Thyroid gland (tissue), 4 donors: ENCODE measurements around the gene LRRC8D. TPM values are rescaled to one million over a fixed set of nuclear protein-coding genes. Genes with fewer than 3 reads are reported as not detected.

ENCODE experiments used
- DNase-seq, 2 donors: peaks; one replicate each; pipeline ENCODE4 v3.0.0-alpha.2; 2019
- H3K27ac ChIP-seq, 3 donors: fragments of 200-600 bp; sonication (generic); 1 replicate in 2 of 3; 2 replicates in 1 of 3; pipeline ENCODE4 v1.5.1; 2016 to 2019; ENCODE audit warnings: mild to moderate bottlenecking in 1 of 3, moderate library complexity in 1 of 3
- H3K27me3 ChIP-seq: fragments of 200-600 bp; sonication (generic); one replicate; pipeline ENCODE4 v1.5.1; 2019
- H3K36me3 ChIP-seq, 2 donors: fragments of 200-600 bp; sonication (generic); one replicate each; pipeline ENCODE4 v1.5.1; 2016 to 2019
- H3K4me1 ChIP-seq, 2 donors: fragments of 200-600 bp; sonication (generic); one replicate each; pipeline ENCODE4 v1.5.1; 2017 to 2019
- H3K4me3 ChIP-seq, 3 donors: fragments of 200-600 bp; sonication (generic); replicated peaks in 1 of 3; 1 replicate in 2 of 3; 2 replicates in 1 of 3; pipeline ENCODE4 v1.5.1; 2016; ENCODE audit warnings: mild to moderate bottlenecking in 1 of 3
- H3K9me3 ChIP-seq: fragments of 200-600 bp; sonication (generic); one replicate; pipeline ENCODE4 v1.5.1; 2017
- POLR2A ChIP-seq, 2 donors: fragments of 450-650 bp; IDR thresholded peaks; one replicate each; pipeline ENCODE4 v1.6.1; 2017; ENCODE audit warnings: antibody characterized with exemption in 2 of 2, mild to moderate bottlenecking in 2 of 2, moderate library complexity in 1 of 2
- WGBS, 2 donors: methylation state at CpG; one replicate each; pipeline ENCODE4 v1.1.5; 2017; 5-methylcytosine and 5-hydroxymethylcytosine counted together
- intact Hi-C: fragments of 100-400 bp; cut with DNase I; formaldehyde crosslinking; loops from one replicate; pipeline ENCODE4 v1.15.1; 2023
- total RNA-seq, 4 donors: library from RNA; depleted of rRNA; stranded (reverse); fragments of >200 nt; gene quantifications; one replicate each; pipeline ENCODE4 v1.2.3, GENCODE V29; 2016
- TF ChIP-seq, protein P1 (sequence below), 6 experiments: fragments of 200-600 bp in 3 of 6; fragments of 450-650 bp in 3 of 6; sonication (generic) in 3 of 6; IDR thresholded peaks; one replicate each; pipeline ENCODE4 v1.5.1; 2016 to 2019; ENCODE audit warnings: antibody characterized with exemption in 6 of 6, mild to moderate bottlenecking in 2 of 6, inconsistent platforms in 1 of 6, moderate library complexity in 1 of 6

The LRRC8D gene
- total RNA-seq, 4 donors from 2014 or later = 21.1 to 46.7 (median 35.3) TPM

DNA sequence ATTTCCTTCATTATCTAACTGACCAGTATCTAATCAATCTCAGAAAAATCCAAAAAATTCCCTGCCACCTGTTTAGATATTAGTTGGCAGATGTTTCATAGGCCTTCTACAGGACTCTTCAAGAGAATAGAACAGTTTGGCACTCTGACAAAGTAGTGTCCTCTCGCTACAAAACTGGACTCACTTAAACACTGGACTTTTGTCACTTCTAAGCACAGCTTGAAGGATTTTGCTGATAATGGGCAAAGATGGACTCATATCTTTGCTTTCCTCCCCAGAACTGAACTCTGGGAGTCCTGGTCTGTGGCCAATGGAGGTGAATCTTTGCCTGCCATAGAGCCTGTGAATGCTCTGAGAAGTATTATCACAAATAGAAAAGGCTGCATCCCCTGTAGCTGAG, 115.9 kb downstream of the LRRC8D start:
- intact Hi-C loops = no loop called here
- H3K27me3 ChIP-seq = no peaks in the 10 kb centered on the region
- WGBS, 2 donors = 75 to 81% methylated on average over 1 of the region's 1 CpG
- no peak overlapping the region for H3K4me3 ChIP-seq
- H3K4me1 ChIP-seq = peaks cover 53 to 61% of the 10 kb centered on the region in 2 donors
- DNase-seq = no peak
- H3K9me3 ChIP-seq = no peaks in the 10 kb centered on the region
- TF ChIP-seq POLR2A (IDR thresholded peaks at IDR 0.05) = no peak
- TF ChIP-seq, protein P1, sequence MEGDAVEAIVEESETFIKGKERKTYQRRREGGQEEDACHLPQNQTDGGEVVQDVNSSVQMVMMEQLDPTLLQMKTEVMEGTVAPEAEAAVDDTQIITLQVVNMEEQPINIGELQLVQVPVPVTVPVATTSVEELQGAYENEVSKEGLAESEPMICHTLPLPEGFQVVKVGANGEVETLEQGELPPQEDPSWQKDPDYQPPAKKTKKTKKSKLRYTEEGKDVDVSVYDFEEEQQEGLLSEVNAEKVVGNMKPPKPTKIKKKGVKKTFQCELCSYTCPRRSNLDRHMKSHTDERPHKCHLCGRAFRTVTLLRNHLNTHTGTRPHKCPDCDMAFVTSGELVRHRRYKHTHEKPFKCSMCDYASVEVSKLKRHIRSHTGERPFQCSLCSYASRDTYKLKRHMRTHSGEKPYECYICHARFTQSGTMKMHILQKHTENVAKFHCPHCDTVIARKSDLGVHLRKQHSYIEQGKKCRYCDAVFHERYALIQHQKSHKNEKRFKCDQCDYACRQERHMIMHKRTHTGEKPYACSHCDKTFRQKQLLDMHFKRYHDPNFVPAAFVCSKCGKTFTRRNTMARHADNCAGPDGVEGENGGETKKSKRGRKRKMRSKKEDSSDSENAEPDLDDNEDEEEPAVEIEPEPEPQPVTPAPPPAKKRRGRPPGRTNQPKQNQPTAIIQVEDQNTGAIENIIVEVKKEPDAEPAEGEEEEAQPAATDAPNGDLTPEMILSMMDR (IDR thresholded peaks at IDR 0.05) = no peak
- peaks cover 0 to 7% of the 10 kb centered on the region in 2 donors for H3K36me3 ChIP-seq
- peak overlapping the region in 2 of 3 donors; percentile 79 to 90 for H3K27ac ChIP-seq

DNA sequence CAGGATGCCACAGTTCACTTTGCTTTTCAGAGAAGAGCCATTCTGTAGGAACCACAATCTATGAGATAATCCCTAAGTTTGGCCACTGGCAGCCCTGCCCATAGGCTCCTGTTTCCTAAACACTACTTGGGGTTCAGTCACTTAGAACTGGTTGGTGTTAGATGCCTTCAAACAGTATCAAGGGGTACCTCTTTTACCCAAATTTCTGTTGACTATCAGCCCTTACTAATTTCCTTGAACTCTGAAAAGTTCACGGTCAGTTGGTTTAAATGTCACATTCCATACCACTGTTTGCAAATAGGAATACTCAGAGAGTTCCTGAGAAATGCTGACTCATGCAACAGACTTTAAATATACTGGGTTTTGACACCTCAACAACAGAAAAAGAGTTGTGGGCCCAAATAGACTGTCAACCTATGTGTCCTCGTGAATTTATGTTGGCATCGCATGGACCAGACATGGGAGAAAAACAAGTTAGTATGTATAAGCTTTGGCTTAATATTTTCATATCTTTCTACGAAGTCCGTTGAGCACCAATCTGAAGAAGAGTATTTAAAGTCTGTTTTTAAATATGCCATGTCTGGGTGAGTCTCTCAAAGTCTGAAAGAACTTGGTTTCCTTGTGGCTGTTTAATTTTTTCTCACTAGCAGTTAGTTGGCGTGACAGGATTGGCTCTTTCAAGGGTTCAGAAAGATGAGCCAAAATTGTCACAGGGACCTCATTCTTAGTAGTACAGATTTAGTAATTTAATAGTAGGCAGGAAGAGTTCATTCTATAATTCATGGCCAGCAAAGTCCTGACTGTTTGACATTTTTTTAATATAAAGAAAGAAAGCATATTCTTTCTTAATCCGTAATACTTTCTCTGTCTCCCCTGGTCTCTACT, 117.6 kb downstream of the LRRC8D start:
- intact Hi-C loops = no loop called here
- Histone ChIP-seq H3K36me3 (peaks cover 0 to 6% of the 10 kb centered on the region in 2 donors), H3K27me3 (no peaks in the 10 kb centered on the region), H3K4me1 (peaks cover 53 to 61% of the 10 kb centered on the region in 2 donors), H3K4me3 (no peak overlapping the region), H3K9me3 (no peaks in the 10 kb centered on the region), H3K27ac (peak overlapping the region; percentile 54 to 90 (median 79))
- TF ChIP-seq, protein P1 (IDR thresholded peaks at IDR 0.05) = no peak
- TF ChIP-seq POLR2A (IDR thresholded peaks at IDR 0.05) = no peak
- 70 to 73% methylated on average over 7 of the region's 7 CpGs for WGBS, 2 donors
- peak; percentile 43 to 44 for DNase-seq

DNA sequence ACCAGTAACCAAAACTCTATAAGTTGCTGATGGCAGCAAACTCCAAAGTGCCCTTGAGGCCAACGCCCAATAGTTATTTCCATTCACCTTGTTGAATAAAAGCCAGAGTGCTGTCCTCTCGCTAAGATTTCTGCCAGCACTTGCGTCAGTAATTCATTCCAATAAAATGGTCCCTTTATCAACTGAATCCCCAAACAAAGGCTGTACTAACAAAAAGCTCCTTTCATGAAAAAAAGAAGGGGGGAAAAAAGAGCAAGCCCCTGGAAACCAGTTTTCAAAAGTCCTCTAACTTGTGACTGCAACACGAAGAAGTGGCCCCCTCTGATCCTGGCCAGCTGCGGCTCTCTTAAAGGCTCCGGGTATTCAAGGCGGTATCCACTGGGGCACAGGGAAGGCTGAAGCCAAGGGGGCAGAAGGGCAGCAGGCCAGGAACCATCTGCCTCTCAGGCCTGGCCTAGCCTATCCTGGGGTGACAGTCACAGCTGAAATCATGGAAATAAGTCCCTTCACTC, 118.3 kb downstream of the LRRC8D start:
- Histone ChIP-seq H3K27me3 (no peaks in the 10 kb centered on the region), H3K4me1 (peaks cover 55 to 57% of the 10 kb centered on the region in 2 donors), H3K36me3 (no peaks in the 10 kb centered on the region), H3K9me3 (no peaks in the 10 kb centered on the region), H3K27ac (peak overlapping the region; percentile 54 to 90 (median 79)), H3K4me3 (no peak overlapping the region)
- TF ChIP-seq POLR2A (IDR thresholded peaks at IDR 0.05) = peak in 1 of 2 donors; percentile 24
- TF ChIP-seq, protein P1 (IDR thresholded peaks at IDR 0.05) = no peak
- DNase-seq = peak; percentile 35 to 42
- intact Hi-C loops = no loop called here
- WGBS, 2 donors = 27 to 34% methylated on average over 7 of the region's 7 CpGs

DNA sequence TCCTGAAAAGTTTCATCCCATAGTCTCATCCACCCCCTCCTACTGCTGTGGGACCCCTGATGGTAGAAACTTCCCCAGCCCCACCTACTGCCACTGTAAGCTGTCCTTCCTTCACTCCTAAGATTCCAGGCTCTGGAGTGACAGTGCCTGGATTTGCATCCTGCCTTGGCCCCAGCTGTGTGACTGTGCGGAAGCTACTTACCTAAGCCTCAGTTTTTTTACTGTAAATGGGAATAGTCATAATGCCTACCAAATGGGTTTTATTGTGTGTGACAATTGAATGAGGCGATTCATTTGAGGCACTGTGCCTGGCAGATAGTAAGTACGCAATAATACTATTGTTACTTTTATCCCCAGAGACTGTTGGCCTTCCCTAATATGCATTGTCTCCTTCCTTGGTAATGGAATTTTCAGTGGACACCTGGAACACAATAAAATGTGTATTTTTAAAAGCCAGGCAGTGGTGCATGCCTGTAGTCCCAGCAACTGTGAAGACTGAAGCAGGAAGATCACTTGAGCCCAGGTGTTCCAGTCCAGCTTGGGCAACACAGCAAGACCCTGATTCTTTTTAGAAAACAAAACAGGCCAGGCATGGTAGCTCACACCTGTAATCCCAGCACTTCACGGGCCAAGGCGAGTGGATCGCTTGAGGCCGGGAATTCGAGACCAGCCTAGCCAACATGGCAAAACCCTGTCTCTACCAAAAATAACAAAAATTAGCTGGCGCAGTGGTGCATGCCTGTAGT, 119.0 kb downstream of the LRRC8D start:
- no peaks in the 10 kb centered on the region for H3K36me3 ChIP-seq
- 93 to 94% methylated on average over 9 of the region's 9 CpGs for WGBS, 2 donors
- H3K4me3 ChIP-seq = no peak overlapping the region
- H3K9me3 ChIP-seq = no peaks in the 10 kb centered on the region
- TF ChIP-seq, protein P1 (IDR thresholded peaks at IDR 0.05) = no peak
- no peak for TF ChIP-seq POLR2A (IDR thresholded peaks at IDR 0.05)
- no peaks in the 10 kb centered on the region for H3K27me3 ChIP-seq
- peaks cover 58% of the 10 kb centered on the region in 2 donors for H3K4me1 ChIP-seq
- intact Hi-C loops = no loop called here
- peak; percentile 37 to 61 for DNase-seq
- peak overlapping the region; percentile 54 to 90 (median 79) for H3K27ac ChIP-seq
